OCI-LY1 (cell line): ENCODE results near the gene CHTF18.

Source experiments
- H2AFZ ChIP-seq: fragments of 200-600 bp; sonication (generic), shearing (Covaris generic); 2 replicates; pipeline ENCODE4 v1.6.0; 2014; ENCODE audit warnings: antibody characterized with exemption, mild to moderate bottlenecking, low read length
- H3F3A ChIP-seq: fragments of 200-600 bp; sonication (generic), shearing (Covaris generic); 2 replicates; pipeline ENCODE4 v1.6.0; 2014; ENCODE audit warnings: mild to moderate bottlenecking, antibody characterized with exemption, low read length, moderate library complexity; ENCODE audit not compliant: insufficient read depth
- H3K27ac ChIP-seq: fragments of 200-600 bp; sonication (generic); 2 replicates; pipeline ENCODE4 v1.5.1; 2014; ENCODE audit warnings: low read length, mixed run types, mild to moderate bottlenecking, low read depth; ENCODE audit not compliant: poor library complexity, severe bottlenecking
- H3K27me3 ChIP-seq: fragments of 200-600 bp; sonication (generic); 2 replicates; pipeline ENCODE4 v1.6.0; 2014; ENCODE audit warnings: antibody characterized with exemption, mild to moderate bottlenecking, low read length, moderate library complexity; ENCODE audit not compliant: insufficient read depth
- H3K36me3 ChIP-seq: fragments of 200-600 bp; sonication (generic); 2 replicates; pipeline ENCODE4 v1.6.1; 2014; ENCODE audit warnings: mild to moderate bottlenecking, antibody characterized with exemption, low read length, moderate library complexity, mixed read lengths; ENCODE audit not compliant: insufficient read depth
- H3K4me1 ChIP-seq: fragments of 200-600 bp; sonication (generic); 2 replicates; pipeline ENCODE4 v1.5.1; 2014; ENCODE audit warnings: mild to moderate bottlenecking, low read length, moderate library complexity; ENCODE audit not compliant: insufficient read depth, severe bottlenecking
- H3K4me2 ChIP-seq: fragments of 200-600 bp; sonication (generic), shearing (Covaris generic); 2 replicates; pipeline ENCODE4 v1.6.1; 2014; ENCODE audit warnings: low read length
- H3K4me3 ChIP-seq: fragments of 200-600 bp; sonication (generic); 2 replicates; pipeline ENCODE4 v1.5.1; 2014; ENCODE audit warnings: low read length, low read depth, mild to moderate bottlenecking, mixed read lengths; ENCODE audit not compliant: poor library complexity, severe bottlenecking
- H3K79me2 ChIP-seq: fragments of 200-600 bp; shearing (Covaris generic); 2 replicates; pipeline ENCODE4 v1.6.1; 2016; ENCODE audit warnings: mixed run types, low read length, mixed read lengths; ENCODE audit not compliant: insufficient read depth
- H3K9ac ChIP-seq: fragments of 200-600 bp; sonication (generic), shearing (Covaris generic); 2 replicates; pipeline ENCODE4 v1.6.1; 2014; ENCODE audit warnings: mild to moderate bottlenecking, low read length, mixed read lengths
- H3K9me2 ChIP-seq: fragments of 200-600 bp; sonication (generic), shearing (Covaris generic); 2 replicates; pipeline ENCODE4 v1.6.1; 2014; ENCODE audit warnings: low read depth, mild to moderate bottlenecking, low read length, mixed read lengths
- H3K9me3 ChIP-seq: fragments of 200-600 bp; shearing (Covaris generic); 2 replicates; pipeline ENCODE4 v1.6.1; 2014; ENCODE audit warnings: low read length, mixed read lengths
- H4K20me1 ChIP-seq: fragments of 200-600 bp; sonication (generic), shearing (Covaris generic); 2 replicates; pipeline ENCODE4 v1.6.0; 2016; ENCODE audit warnings: mild to moderate bottlenecking, low read length; ENCODE audit not compliant: insufficient read depth
- EZH2 ChIP-seq: fragments of 200-600 bp; sonication (generic), shearing (Covaris generic); IDR thresholded peaks from 2 replicates; pipeline ENCODE4 v1.8.0; 2017; ENCODE audit warnings: borderline replicate concordance, mixed run types, mild to moderate bottlenecking, antibody characterized with exemption, low read length, moderate library complexity, mixed read lengths
- TF ChIP-seq, protein P1 (sequence below): fragments of 200-600 bp; sonication (generic), shearing (Covaris generic); IDR thresholded peaks from 2 replicates; pipeline ENCODE4 v1.5.1; 2017; ENCODE audit warnings: mild to moderate bottlenecking, antibody characterized with exemption, low read length, moderate library complexity, mixed read lengths

Gene CHTF18

DNA sequence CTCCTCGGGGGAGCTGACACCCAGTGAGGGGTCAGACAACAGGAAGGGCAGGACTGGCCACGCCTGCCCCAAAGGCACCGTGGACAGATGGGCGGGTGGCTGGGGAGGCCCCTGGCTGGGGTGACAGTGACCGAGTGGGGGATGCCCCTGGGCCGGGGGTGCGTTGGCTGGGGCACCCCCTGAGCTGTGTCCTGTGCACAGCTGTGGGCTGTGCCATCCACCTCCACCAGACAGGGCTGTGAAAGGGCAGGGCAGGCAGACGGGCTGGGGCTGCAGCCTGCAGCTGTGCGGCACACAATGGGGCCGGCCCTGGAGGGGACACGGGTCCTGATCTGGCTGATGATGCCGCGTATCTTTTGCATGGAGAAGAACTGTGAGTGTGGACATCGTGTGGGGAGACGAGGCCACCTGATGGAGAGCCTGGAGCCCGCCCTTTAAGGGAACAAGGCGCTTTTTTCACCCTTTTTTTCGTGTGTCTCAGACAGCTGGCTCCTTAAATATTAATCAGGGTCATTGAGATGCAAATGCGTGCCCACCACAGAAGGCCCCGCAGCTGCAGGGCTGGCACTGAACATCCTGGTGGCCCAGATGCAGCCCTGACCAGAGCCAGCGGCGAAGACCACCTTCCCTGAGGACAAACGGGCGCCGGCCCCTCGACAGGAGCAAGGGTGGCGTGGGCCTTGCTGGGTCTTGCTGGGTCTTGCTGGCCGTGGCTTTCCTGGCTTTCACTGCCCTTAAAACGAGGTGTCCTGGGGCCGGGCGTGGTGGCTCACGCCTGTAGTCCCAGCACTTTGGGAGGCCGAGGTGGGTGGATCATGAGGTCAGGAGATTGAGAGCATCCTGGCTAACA is 54.5 kb downstream of the CHTF18 start:
- H3K4me1 ChIP-seq: no peaks in the 10 kb centered on the region
- no peaks in the 10 kb centered on the region for H3K79me2 ChIP-seq
- no peak overlapping the region for H3K9ac ChIP-seq
- no peak overlapping the region for H3K4me2 ChIP-seq
- no peaks in the 10 kb centered on the region for H4K20me1 ChIP-seq
- no peak overlapping the region for H2AFZ ChIP-seq
- H3K27ac ChIP-seq: no peak overlapping the region
- no peaks in the 10 kb centered on the region for H3K9me2 ChIP-seq
- no peaks in the 10 kb centered on the region for H3K36me3 ChIP-seq
- no peak overlapping the region for H3K4me3 ChIP-seq
- no peaks in the 10 kb centered on the region for H3F3A ChIP-seq
- H3K27me3 ChIP-seq: no peaks in the 10 kb centered on the region
- TF ChIP-seq, protein P1, sequence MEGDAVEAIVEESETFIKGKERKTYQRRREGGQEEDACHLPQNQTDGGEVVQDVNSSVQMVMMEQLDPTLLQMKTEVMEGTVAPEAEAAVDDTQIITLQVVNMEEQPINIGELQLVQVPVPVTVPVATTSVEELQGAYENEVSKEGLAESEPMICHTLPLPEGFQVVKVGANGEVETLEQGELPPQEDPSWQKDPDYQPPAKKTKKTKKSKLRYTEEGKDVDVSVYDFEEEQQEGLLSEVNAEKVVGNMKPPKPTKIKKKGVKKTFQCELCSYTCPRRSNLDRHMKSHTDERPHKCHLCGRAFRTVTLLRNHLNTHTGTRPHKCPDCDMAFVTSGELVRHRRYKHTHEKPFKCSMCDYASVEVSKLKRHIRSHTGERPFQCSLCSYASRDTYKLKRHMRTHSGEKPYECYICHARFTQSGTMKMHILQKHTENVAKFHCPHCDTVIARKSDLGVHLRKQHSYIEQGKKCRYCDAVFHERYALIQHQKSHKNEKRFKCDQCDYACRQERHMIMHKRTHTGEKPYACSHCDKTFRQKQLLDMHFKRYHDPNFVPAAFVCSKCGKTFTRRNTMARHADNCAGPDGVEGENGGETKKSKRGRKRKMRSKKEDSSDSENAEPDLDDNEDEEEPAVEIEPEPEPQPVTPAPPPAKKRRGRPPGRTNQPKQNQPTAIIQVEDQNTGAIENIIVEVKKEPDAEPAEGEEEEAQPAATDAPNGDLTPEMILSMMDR: no peak
- TF ChIP-seq EZH2: no peak
- no peaks in the 10 kb centered on the region for H3K9me3 ChIP-seq

- TF ChIP-seq, protein P1: no peak
- TF ChIP-seq EZH2: no peak
- no peaks in the 10 kb centered on the region for H3K4me1 ChIP-seq
- H3K4me3 ChIP-seq: no peak overlapping the region
Observed at GRCh38 chr16:843771-844170, 55.4 kb downstream of the CHTF18 start.

GRCh38 chr16:844638-845350 is 56.4 kb downstream of the CHTF18 start:
- Histone ChIP-seq H3F3A (no peaks in the 10 kb centered on the region), H3K9me2 (no peaks in the 10 kb centered on the region), H3K9me3 (no peaks in the 10 kb centered on the region), H2AFZ (no peak overlapping the region), H3K27me3 (no peaks in the 10 kb centered on the region), H3K4me1 (no peaks in the 10 kb centered on the region), H3K4me3 (no peak overlapping the region), H3K9ac (no peak overlapping the region), H3K79me2 (no peaks in the 10 kb centered on the region), H3K27ac (no peak overlapping the region), H3K36me3 (no peaks in the 10 kb centered on the region), H4K20me1 (no peaks in the 10 kb centered on the region), H3K4me2 (no peak overlapping the region)
- TF ChIP-seq, protein P1: no peak
- no peak for TF ChIP-seq EZH2

More at GRCh38 chr16:843771-844170, 55.4 kb downstream of the CHTF18 start:
- Histone ChIP-seq H3K27ac (no peak overlapping the region), H3K9me2 (no peaks in the 10 kb centered on the region), H3F3A (no peaks in the 10 kb centered on the region), H3K27me3 (no peaks in the 10 kb centered on the region), H3K36me3 (no peaks in the 10 kb centered on the region), H4K20me1 (no peaks in the 10 kb centered on the region), H3K79me2 (no peaks in the 10 kb centered on the region), H3K9ac (no peak overlapping the region), H3K4me2 (no peak overlapping the region), H2AFZ (no peak overlapping the region), H3K9me3 (no peaks in the 10 kb centered on the region)
